K562 (cell line): Measurements from ENCODE around the gene ADGRF5. TPM values are rescaled to one million over a fixed set of nuclear protein-coding genes. Genes with fewer than 3 reads are reported as not detected.

Source experiments
- ATAC-seq: fragments of 200-7000 bp; cut with Tn5 transposase; 3 replicates; pipeline ENCODE4 v1.9.1; 2020; ENCODE audit warnings: moderate library complexity
- BruUV-seq: library from RNA; stranded (reverse); fragments of 400-500 nt; replicated peaks from 2 replicates; lab custom pipeline; 2021; lab: Mats Ljungman, UMichigan
- CTCF ChIA-PET: fragments of 300-600 bp; formaldehyde crosslinking; extraction: SDS; loops from one replicate; lab custom pipeline; 2021; ENCODE audit warnings: low intra/inter-chr PET ratio; lab: Yijun Ruan, JAX
- POLR2A ChIA-PET: fragments of 300-600, 350-650 bp; sonication (Branson Sonifier 250); formaldehyde crosslinking; extraction: SDS; loops from one replicate; lab custom pipeline; 2021; ENCODE audit warnings: antibody characterized with exemption, inconsistent platforms; lab: Yijun Ruan, JAX
- DNase-seq, 4 experiments: peaks; one replicate each; pipeline versions ENCODE4 v3.0.0 to v3.0.0-alpha.2; 2011 to 2018; ENCODE audit warnings: low spot score in 3 of 4, mixed read lengths in 3 of 4; ENCODE audit errors: extremely low read depth in 1 of 4
- FAIRE-seq: peaks from 2 replicates; lab custom pipeline; 2011; peaks lifted over from hg19 to GRCh38; lab: Jason Lieb, UNC
- H2AFZ ChIP-seq: 2 replicates; pipeline ENCODE4 v1.6.0; 2011; ENCODE audit warnings: low read depth, low read length, control low read depth, inconsistent platforms
- H3K27ac ChIP-seq: fragments of 200-600 bp; 3 replicates; pipeline ENCODE4 v1.8.0; 2011; ENCODE audit warnings: low read depth, mild to moderate bottlenecking, control low read depth, inconsistent platforms, low read length, moderate library complexity, mixed read lengths; ENCODE audit errors: extremely low read depth
- H3K27me3 ChIP-seq, 2 experiments: fragments of 300-600 bp in 1 of 2; 2 replicates in 1 of 2; 3 replicates in 1 of 2; pipeline versions ENCODE4 v1.6.0 to v1.8.0; 2011; ENCODE audit warnings: inconsistent platforms in 2 of 2, low read length in 2 of 2, mild to moderate bottlenecking in 1 of 2, mixed read lengths in 1 of 2, moderate library complexity in 1 of 2; ENCODE audit not compliant: control insufficient read depth in 2 of 2, insufficient read depth in 2 of 2
- H3K36me3 ChIP-seq: fragments of 300-600 bp; 3 replicates; pipeline ENCODE4 v1.8.0; 2011; ENCODE audit warnings: mild to moderate bottlenecking, low read length, inconsistent platforms; ENCODE audit not compliant: control insufficient read depth, insufficient read depth
- H3K4me1 ChIP-seq, 2 experiments: fragments of 200-600 bp in 1 of 2; replicated peaks in 1 of 2; 2 replicates in 1 of 2; 3 replicates in 1 of 2; pipeline versions ENCODE4 v1.5.1 to v1.8.0; 2011; ENCODE audit warnings: inconsistent platforms in 2 of 2, low read length in 2 of 2, mild to moderate bottlenecking in 1 of 2, mixed read lengths in 1 of 2, moderate library complexity in 1 of 2; ENCODE audit not compliant: control insufficient read depth in 2 of 2, insufficient read depth in 2 of 2
- H3K4me2 ChIP-seq: 2 replicates; pipeline ENCODE4 v1.6.1; 2011; ENCODE audit warnings: low read length, control low read depth, inconsistent platforms, mixed read lengths; ENCODE audit not compliant: insufficient read depth
- H3K4me3 ChIP-seq: fragments of 200-600 bp; sonication (generic), shearing (Covaris generic); 2 replicates; pipeline ENCODE4 v1.5.1; 2016; ENCODE audit warnings: control low read depth, inconsistent platforms
- H3K79me2 ChIP-seq: fragments of 200-600 bp; 3 replicates; pipeline ENCODE4 v1.8.0; 2011; ENCODE audit warnings: low read length, inconsistent platforms; ENCODE audit not compliant: control insufficient read depth, insufficient read depth
- H3K9ac ChIP-seq, 2 experiments: 2 replicates each; pipeline versions ENCODE4 v1.6.0 to v1.6.1; 2011; ENCODE audit warnings: low read depth in 2 of 2, low read length in 2 of 2, control low read depth in 1 of 2, inconsistent platforms in 1 of 2, mild to moderate bottlenecking in 1 of 2, mixed read lengths in 1 of 2; ENCODE audit not compliant: insufficient read depth in 1 of 2
- H3K9me1 ChIP-seq: one replicate; pipeline ENCODE4 v1.6.0; 2011; ENCODE audit warnings: inconsistent platforms, mild to moderate bottlenecking, low read length, moderate library complexity; ENCODE audit not compliant: control insufficient read depth, insufficient read depth
- H3K9me3 ChIP-seq: replicated peaks from 2 replicates; pipeline ENCODE4 v1.5.1; 2011; ENCODE audit warnings: low read depth, low read length, inconsistent platforms; ENCODE audit not compliant: control insufficient read depth, insufficient read depth
- H4K20me1 ChIP-seq: replicated peaks from 2 replicates; pipeline ENCODE4 v1.6.1; 2011; ENCODE audit warnings: low read length, inconsistent platforms, mixed read lengths; ENCODE audit not compliant: control insufficient read depth, insufficient read depth
- ELF4 ChIP-seq: fragments of 450-650 bp; formaldehyde crosslinking; IDR thresholded peaks from 2 replicates; pipeline ENCODE4 v1.4.0; 2022; ENCODE audit warnings: missing genetic modification characterization
- HBP1 ChIP-seq: fragments of 450-650 bp; formaldehyde crosslinking; IDR thresholded peaks from 2 replicates; pipeline ENCODE4 v1.4.0; 2022; ENCODE audit warnings: missing genetic modification characterization
- KDM2B ChIP-seq: fragments of 250-450 bp; sonication (Bioruptor Pico); IDR thresholded peaks from 2 replicates; pipeline ENCODE4 v1.8.0; 2021; ENCODE audit warnings: mild to moderate bottlenecking, moderate library complexity
- THRB ChIP-seq: fragments of 450-650 bp; formaldehyde crosslinking; conservative IDR thresholded peaks from 2 replicates; pipeline ENCODE4 v1.4.0; 2022; ENCODE audit warnings: mild to moderate bottlenecking, missing genetic modification characterization
- XRCC4 ChIP-seq: IDR thresholded peaks from one replicate; pipeline ENCODE4 v1.6.1; 2011; ENCODE audit not compliant: insufficient read depth, insufficient read length; ENCODE audit errors: extremely low read depth
- ZNF324 ChIP-seq: fragments of 250-450 bp; sonication (Bioruptor Pico); IDR thresholded peaks from 2 replicates; pipeline ENCODE4 v1.4.0; 2020; ENCODE audit warnings: mild to moderate bottlenecking
- ZNF512 ChIP-seq: IDR thresholded peaks from 2 replicates; pipeline ENCODE4 v1.6.1; 2016; ENCODE audit warnings: missing genetic modification characterization, missing compliant biosample characterization
- in situ Hi-C: fragments of 300-500 bp; cut with MboI; formaldehyde crosslinking; loops from 4 replicates; pipeline ENCODE4 v1.15.0; 2018; ENCODE audit warnings: inconsistent platforms, mixed read lengths
- intact Hi-C: fragments of 100-400 bp; cut with micrococcal nuclease; formaldehyde crosslinking; loops from 2 replicates; pipeline ENCODE4 v1.14.2; 2022
- polyA plus RNA-seq, 8 experiments: library from polyadenylated mRNA; depleted of rRNA in 4 of 8; stranded (reverse) in 5 of 8; unstranded in 3 of 8; fragments of >200 nt; fragmentation: Nextera tagmentation in 2 of 8; fragmentation: Illumina TruSeq in 1 of 8; extraction: Ambion mirVana in 2 of 8; extraction: Trizol in 1 of 8; gene quantifications; 2 replicates each; pipeline versions ENCODE4 v1.2.1 to v1.2.3, GENCODE V29; 2011 to 2014; ENCODE audit warnings: inconsistent platforms in 1 of 8, missing spikeins in 1 of 8
- total RNA-seq, 7 experiments: library from RNA; depleted of rRNA in 6 of 7; stranded (reverse); fragments of >200 nt in 6 of 7; fragmentation: Illumina TruSeq in 2 of 7; extraction: Trizol in 2 of 7; gene quantifications; 2 replicates each; pipeline versions ENCODE4 v1.2.1 to v1.2.3, GENCODE V29; 2011 to 2021; ENCODE audit warnings: low replicate concordance in 1 of 7

Gene ADGRF5
- total and polyA plus RNA-seq, 9 of the 15 experiments (the other 6 are each of a cell fraction or from before 2014, with no cell fraction given), result 0.07 TPM; not detected in 8

GRCh38 chr6:46959419-46959818 is 37.7 kb upstream of the ADGRF5 start:
- Histone ChIP-seq H3K9me3 (no peaks in the 10 kb centered on the region), H3K4me1 (no peaks in the 10 kb centered on the region), H3K27ac (no peak overlapping the region), H3K9ac (no peak overlapping the region), H3K27me3 (no peaks in the 10 kb centered on the region), H3K9me1 (no peaks in the 10 kb centered on the region), H4K20me1 (no peaks in the 10 kb centered on the region), H3K4me2 (no peak overlapping the region), H3K79me2 (no peaks in the 10 kb centered on the region), H3K4me3 (no peak overlapping the region), H2AFZ (no peak overlapping the region), H3K36me3 (no peaks in the 10 kb centered on the region)
- no TSS peak for BruUV-seq
- CTCF ChIA-PET, result no interaction called here
- FAIRE-seq (no peak), ATAC-seq (no peak)
- POLR2A ChIA-PET, result interaction anchor here (0.7 kb wide), 1 partner anchor 598 kb away, joined by 3 read pairs; no protein-coding TSS in a partner anchor
- 0 out of 2 replicates have a peak, but pooled peaks have one; percentile 23 for TF ChIP-seq ELF4 (CRISPR knock-in tag)
- TF ChIP-seq XRCC4, result no peak
- TF ChIP-seq KDM2B (CRISPR knock-in tag), result no peak
- 0 out of 2 replicates have a peak, but pooled peaks have one; percentile 55 for TF ChIP-seq ZNF512 (tag)
- no peak for TF ChIP-seq ZNF324 (CRISPR knock-in tag)
- 0 out of 2 replicates have a peak, but pooled peaks have one; percentile 26 for TF ChIP-seq THRB (CRISPR knock-in tag)
- peak; percentile 66; the same call in 1 of the 2 replicates for TF ChIP-seq HBP1 (CRISPR knock-in tag)
- TF ChIP-seq, all 486 proteins: peak for 4
- no peak for DNase-seq
- intact Hi-C loops (no loop called here), in situ Hi-C loops (no loop called here)
